ENCODE data around the gene CACNA1S. TPM values are rescaled to one million over a fixed set of nuclear protein-coding genes. Genes with fewer than 3 reads are reported as not detected.

Gene CACNA1S
- total RNA-seq, 2 experiments from 2014 or later: not detected

GRCh38 chr1:201066986-201067385 lies 45.2 kb downstream of the CACNA1S start:
- Mint-ChIP-seq H3K4me3 (no peak overlapping the region), H3K36me3 (ENCODE audit: low read depth) (no peaks in the 10 kb centered on the region), H3K27me3 (ENCODE audit: low read depth) (peaks cover 11% of the 10 kb centered on the region), H3K4me1 (ENCODE audit: low read depth) (peaks cover 4% of the 10 kb centered on the region), H3K9me3 (ENCODE audit: insufficient read depth) (no peaks in the 10 kb centered on the region), H3K27ac (no peak overlapping the region)
- POLR2A ChIA-PET: no interaction called here
- CTCF ChIA-PET: interaction anchor here (1.1 kb wide), 1 partner anchor 88 kb away, joined by 3 read pairs; no protein-coding TSS in a partner anchor
- no peak for ATAC-seq
- DNase-seq: no peak

GRCh38 chr1:201065686-201066085 lies 46.5 kb downstream of the CACNA1S start:
- no peak for DNase-seq
- no peak for ATAC-seq
- Mint-ChIP-seq H3K27me3 (ENCODE audit: low read depth) (peaks cover 11% of the 10 kb centered on the region), H3K36me3 (ENCODE audit: low read depth) (no peaks in the 10 kb centered on the region), H3K4me3 (no peak overlapping the region), H3K9me3 (ENCODE audit: insufficient read depth) (no peaks in the 10 kb centered on the region), H3K27ac (no peak overlapping the region), H3K4me1 (ENCODE audit: low read depth) (no peaks in the 10 kb centered on the region)
- ChIA-PET CTCF (interaction anchor here (0.7 kb wide), 1 partner anchor 14 kb away, joined by 3 read pairs; no protein-coding TSS in a partner anchor), POLR2A (no interaction called here)

GRCh38 chr1:201064806-201065205 lies 47.4 kb downstream of the CACNA1S start:
- DNase-seq (no peak), ATAC-seq (no peak)
- ChIA-PET POLR2A (no interaction called here), CTCF (interaction anchor here (0.7 to 1.6 kb wide), 2 partner anchors 15 to 54 kb away, joined by 3 to 5 read pairs; no protein-coding TSS in a partner anchor)
- no peaks in the 10 kb centered on the region for H3K9me3 Mint-ChIP-seq (ENCODE audit: insufficient read depth)
- H3K27ac Mint-ChIP-seq: no peak overlapping the region
- H3K36me3 Mint-ChIP-seq (ENCODE audit: low read depth): no peaks in the 10 kb centered on the region
- H3K4me3 Mint-ChIP-seq: no peak overlapping the region
- peaks cover 11% of the 10 kb centered on the region for H3K27me3 Mint-ChIP-seq (ENCODE audit: low read depth)
- H3K4me1 Mint-ChIP-seq (ENCODE audit: low read depth): no peaks in the 10 kb centered on the region

GRCh38 chr1:201063145-201063544 lies 49.1 kb downstream of the CACNA1S start:
- ChIA-PET CTCF (interaction anchor here (1.6 kb wide), 1 partner anchor 56 kb away, joined by 5 read pairs; no protein-coding TSS in a partner anchor), POLR2A (no interaction called here)
- Mint-ChIP-seq H3K27me3 (ENCODE audit: low read depth) (peaks cover 7% of the 10 kb centered on the region), H3K36me3 (ENCODE audit: low read depth) (no peaks in the 10 kb centered on the region), H3K4me3 (no peak overlapping the region), H3K27ac (no peak overlapping the region), H3K4me1 (ENCODE audit: low read depth) (no peaks in the 10 kb centered on the region), H3K9me3 (ENCODE audit: insufficient read depth) (no peaks in the 10 kb centered on the region)
- no peak for DNase-seq
- no peak for ATAC-seq

GRCh38 chr1:201062511-201063091 lies 49.6 kb downstream of the CACNA1S start:
- Mint-ChIP-seq H3K27me3 (ENCODE audit: low read depth) (peaks cover 6% of the 10 kb centered on the region), H3K9me3 (ENCODE audit: insufficient read depth) (no peaks in the 10 kb centered on the region), H3K4me1 (ENCODE audit: low read depth) (peaks cover 3% of the 10 kb centered on the region), H3K27ac (no peak overlapping the region), H3K36me3 (ENCODE audit: low read depth) (no peaks in the 10 kb centered on the region), H3K4me3 (no peak overlapping the region)
- POLR2A ChIA-PET: no interaction called here
- DNase-seq: no peak
- no peak for ATAC-seq
- CTCF ChIA-PET: no interaction called here

GRCh38 chr1:201061886-201062285 lies 50.3 kb downstream of the CACNA1S start:
- Mint-ChIP-seq H3K27ac (no peak overlapping the region), H3K9me3 (ENCODE audit: insufficient read depth) (no peaks in the 10 kb centered on the region), H3K4me1 (ENCODE audit: low read depth) (peaks cover 8% of the 10 kb centered on the region), H3K36me3 (ENCODE audit: low read depth) (no peaks in the 10 kb centered on the region), H3K4me3 (no peak overlapping the region), H3K27me3 (ENCODE audit: low read depth) (peaks cover 7% of the 10 kb centered on the region)
- CTCF ChIA-PET: no interaction called here
- POLR2A ChIA-PET: no interaction called here
- ATAC-seq: no peak
- no peak for DNase-seq

- CTCF ChIA-PET: no interaction called here
- H3K4me1 Mint-ChIP-seq (ENCODE audit: low read depth): peaks cover 8% of the 10 kb centered on the region
- H3K27me3 Mint-ChIP-seq (ENCODE audit: low read depth): peaks cover 7% of the 10 kb centered on the region
- POLR2A ChIA-PET: no interaction called here
- H3K9me3 Mint-ChIP-seq (ENCODE audit: insufficient read depth): no peaks in the 10 kb centered on the region
- no peaks in the 10 kb centered on the region for H3K36me3 Mint-ChIP-seq (ENCODE audit: low read depth)
- H3K27ac Mint-ChIP-seq: no peak overlapping the region
- no peak for DNase-seq
- H3K4me3 Mint-ChIP-seq: no peak overlapping the region
- ATAC-seq: no peak
Measured at GRCh38 chr1:201061049-201061448, 51.2 kb downstream of the CACNA1S start.

- Mint-ChIP-seq H3K4me3 (no peak overlapping the region), H3K36me3 (ENCODE audit: low read depth) (no peaks in the 10 kb centered on the region), H3K27me3 (ENCODE audit: low read depth) (peaks cover 7% of the 10 kb centered on the region), H3K4me1 (ENCODE audit: low read depth) (peaks cover 8% of the 10 kb centered on the region), H3K9me3 (ENCODE audit: insufficient read depth) (no peaks in the 10 kb centered on the region), H3K27ac (no peak overlapping the region)
- no peak for DNase-seq
- ATAC-seq: no peak
- ChIA-PET POLR2A (no interaction called here), CTCF (no interaction called here)
Measured at GRCh38 chr1:201060586-201060985, 51.6 kb downstream of the CACNA1S start.

- DNase-seq: no peak
- peaks cover 8% of the 10 kb centered on the region for H3K4me1 Mint-ChIP-seq (ENCODE audit: low read depth)
- H3K27me3 Mint-ChIP-seq (ENCODE audit: low read depth): peaks cover 7% of the 10 kb centered on the region
- H3K27ac Mint-ChIP-seq: no peak overlapping the region
- ATAC-seq: no peak
- CTCF ChIA-PET: interaction anchor here (1.6 kb wide), 1 partner anchor 88 kb away, joined by 6 read pairs; no protein-coding TSS in a partner anchor
- no peaks in the 10 kb centered on the region for H3K36me3 Mint-ChIP-seq (ENCODE audit: low read depth)
- H3K9me3 Mint-ChIP-seq (ENCODE audit: insufficient read depth): no peaks in the 10 kb centered on the region
- POLR2A ChIA-PET: no interaction called here
- no peak overlapping the region for H3K4me3 Mint-ChIP-seq
Measured at GRCh38 chr1:201059871-201060555, 52.2 kb downstream of the CACNA1S start.

GRCh38 chr1:201059401-201059800 lies 52.8 kb downstream of the CACNA1S start:
- peaks cover 8% of the 10 kb centered on the region for H3K4me1 Mint-ChIP-seq (ENCODE audit: low read depth)
- ATAC-seq (no peak), DNase-seq (no peak)
- H3K9me3 Mint-ChIP-seq (ENCODE audit: insufficient read depth): no peaks in the 10 kb centered on the region
- H3K27ac Mint-ChIP-seq: no peak overlapping the region
- H3K4me3 Mint-ChIP-seq: no peak overlapping the region
- CTCF ChIA-PET: interaction anchor here (1.6 kb wide), 1 partner anchor 88 kb away, joined by 6 read pairs; no protein-coding TSS in a partner anchor
- POLR2A ChIA-PET: no interaction called here
- no peaks in the 10 kb centered on the region for H3K36me3 Mint-ChIP-seq (ENCODE audit: low read depth)
- H3K27me3 Mint-ChIP-seq (ENCODE audit: low read depth): peaks cover 6% of the 10 kb centered on the region

- ChIA-PET POLR2A (no interaction called here), CTCF (interaction anchor here (1.6 kb wide), 1 partner anchor 15 kb away, joined by 3 read pairs; no protein-coding TSS in a partner anchor)
- no peak for DNase-seq
- no peak for ATAC-seq
- H3K36me3 Mint-ChIP-seq (ENCODE audit: low read depth): no peaks in the 10 kb centered on the region
- H3K4me3 Mint-ChIP-seq: no peak overlapping the region
- H3K27me3 Mint-ChIP-seq (ENCODE audit: low read depth): peaks cover 3% of the 10 kb centered on the region
- peaks cover 8% of the 10 kb centered on the region for H3K4me1 Mint-ChIP-seq (ENCODE audit: low read depth)
- no peak overlapping the region for H3K27ac Mint-ChIP-seq
- no peaks in the 10 kb centered on the region for H3K9me3 Mint-ChIP-seq (ENCODE audit: insufficient read depth)
Measured at GRCh38 chr1:201054091-201054543, 58.1 kb downstream of the CACNA1S start.

GRCh38 chr1:201053155-201053860 lies 58.9 kb downstream of the CACNA1S start:
- no peaks in the 10 kb centered on the region for H3K9me3 Mint-ChIP-seq (ENCODE audit: insufficient read depth)
- no peak overlapping the region for H3K27ac Mint-ChIP-seq
- POLR2A ChIA-PET: no interaction called here
- H3K27me3 Mint-ChIP-seq (ENCODE audit: low read depth): peaks cover 3% of the 10 kb centered on the region
- H3K36me3 Mint-ChIP-seq (ENCODE audit: low read depth): no peaks in the 10 kb centered on the region
- DNase-seq: no peak
- peaks cover 8% of the 10 kb centered on the region for H3K4me1 Mint-ChIP-seq (ENCODE audit: low read depth)
- no peak for ATAC-seq
- CTCF ChIA-PET: interaction anchor here (1.6 kb wide), 1 partner anchor 14 kb away, joined by 3 read pairs; no protein-coding TSS in a partner anchor
- H3K4me3 Mint-ChIP-seq: no peak overlapping the region
